ENCODE results near the gene AP2S1. TPM values are rescaled to one million over a fixed set of nuclear protein-coding genes. Genes with fewer than 3 reads are reported as not detected.
A peak's percentile ranks its signal among the peaks of the same experiment; 100 is the strongest.

AP2S1 gene
- total and polyA plus RNA-seq, 2 of the 8 experiments (the other 6 are each of a cell fraction or from before 2014, with no cell fraction given): 195 to 211 TPM

DNA sequence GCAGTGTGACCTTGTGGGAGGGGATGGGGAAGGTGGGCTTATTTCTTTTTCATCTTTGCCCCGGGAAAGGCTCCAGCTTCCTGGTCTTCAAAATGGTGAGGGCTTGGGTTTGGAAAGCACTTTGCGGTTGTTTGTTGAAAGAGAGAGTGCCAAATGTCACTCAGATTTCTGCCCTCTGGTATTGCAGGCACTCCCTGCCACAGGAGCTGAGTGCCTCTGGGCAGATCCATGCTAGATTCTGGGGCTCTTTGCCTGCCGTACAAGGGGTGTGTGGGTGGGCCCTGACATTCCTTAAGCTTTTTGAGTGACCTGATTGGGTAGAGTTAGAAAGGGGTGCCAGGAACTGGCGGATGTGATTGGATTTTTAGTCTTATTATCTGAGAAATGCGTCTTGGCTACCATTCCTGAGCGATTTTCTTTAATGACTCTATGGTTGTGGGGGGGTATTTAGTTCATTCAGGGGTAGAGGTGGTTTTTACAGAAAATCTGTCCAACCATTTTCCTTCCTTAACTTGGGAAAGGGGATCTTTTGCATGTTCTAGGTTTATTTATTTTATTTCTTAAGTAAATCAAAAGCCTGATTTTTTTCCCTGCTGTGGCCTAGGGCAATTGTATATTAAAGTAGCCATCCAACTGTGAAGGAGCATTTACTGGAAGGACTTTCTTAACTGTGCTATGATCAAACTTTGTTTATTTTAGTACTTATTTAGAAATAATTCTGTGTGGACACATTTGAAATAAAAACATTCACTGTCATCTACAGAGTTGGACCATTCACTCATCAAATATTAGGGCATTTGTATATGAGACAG, 13.4 kb upstream of the AP2S1 start (continued):
- TF ChIP-seq TBP (IDR thresholded peaks at IDR 0.05; ENCODE audit: low read depth, low read length) (no peak), GABPA (IDR thresholded peaks at IDR 0.05; ENCODE audit: borderline replicate concordance, insufficient read depth, low read length) (no peak), BCL11A (IDR thresholded peaks at IDR 0.05; ENCODE audit: low read depth in 2 of 2, low read length in 2 of 2) (no peak), POU5F1 (IDR thresholded peaks at IDR 0.05; ENCODE audit: low read depth, low read length) (no peak), POLR2AphosphoS5 (IDR thresholded peaks at IDR 0.05; ENCODE audit: low read depth, low read length) (no peak), RAD21 (IDR thresholded peaks at IDR 0.05 in 1 of 2, conservative IDR thresholded peaks at IDR 0.05 in 1 of 2; ENCODE audit: low read depth in 2 of 2, low read length in 2 of 2) (no peak), TCF12 (IDR thresholded peaks at IDR 0.05; ENCODE audit: low read depth, low read length) (no peak), ZNF274 (IDR thresholded peaks at IDR 0.05; ENCODE audit: borderline replicate concordance, extremely low read depth, low read length) (no peak), CHD1 (IDR thresholded peaks at IDR 0.05; ENCODE audit: low read depth, low read length) (no peak), CHD2 (IDR thresholded peaks at IDR 0.05; ENCODE audit: low read length) (no peak), YY1 (IDR thresholded peaks at IDR 0.05; ENCODE audit: low read depth, low read length) (peak; percentile 31; the same call in 1 of the 2 replicates), KDM4A (IDR thresholded peaks at IDR 0.05; ENCODE audit: low read depth, low read length, severe bottlenecking) (no peak), SIX5 (IDR thresholded peaks at IDR 0.05; ENCODE audit: low read depth, low read length) (no peak), MAFK (IDR thresholded peaks at IDR 0.05; ENCODE audit: low read depth, low read length) (no peak), HDAC2 (IDR thresholded peaks at IDR 0.05; ENCODE audit: borderline replicate concordance in 1 of 2, low read depth in 2 of 2, low read length in 2 of 2) (no peak), EZH2 (IDR thresholded peaks at IDR 0.05; ENCODE audit: low read depth, low read length, severe bottlenecking) (no peak), RXRA (IDR thresholded peaks at IDR 0.05; ENCODE audit: insufficient read depth, low read depth, low read length) (no peak), ASH2L (IDR thresholded peaks at IDR 0.05; ENCODE audit: low read length) (peak; percentile 64), POLR2A (IDR thresholded peaks at IDR 0.05; ENCODE audit: control extremely low read depth in 1 of 2, low read depth in 2 of 2, low read length in 2 of 2) (no peak; a peak in 1 of 3 replicates), KDM5A (IDR thresholded peaks at IDR 0.05; ENCODE audit: low read length) (no peak), RBBP5 (IDR thresholded peaks at IDR 0.05; ENCODE audit: borderline replicate concordance, low read depth, low read length) (no peak), CBX5 (IDR thresholded peaks at IDR 0.05; ENCODE audit: low read depth, low read length) (no peak), ATF2 (IDR thresholded peaks at IDR 0.05; ENCODE audit: low read length) (no peak)

Data from H1 (cell line).